ENCODE measurements around the gene MRPL34.

MRPL34 gene

GRCh38 chr19:17311455-17312188, 6.0 kb downstream of the MRPL34 start:
- H3K9ac ChIP-seq (ENCODE audit: low read length) = no peak overlapping the region
- H3K27ac ChIP-seq (ENCODE audit: low read length) = no peak overlapping the region
- H3K4me2 ChIP-seq (ENCODE audit: low read depth, low read length) = no peak overlapping the region

GRCh38 chr19:17312189-17313113, 6.8 kb downstream of the MRPL34 start:
- no peaks in the 10 kb centered on the region for H3K9me3 ChIP-seq (replicated peaks; ENCODE audit: insufficient read depth, low read length)
- H4K20me1 ChIP-seq (ENCODE audit: insufficient read depth, low read length) = no peaks in the 10 kb centered on the region
- no peaks in the 10 kb centered on the region for H3K9me2 ChIP-seq (replicated peaks; ENCODE audit: insufficient read depth, low read length)
- no peak overlapping the region for H3K4me2 ChIP-seq (ENCODE audit: low read depth, low read length)
- no peak for DNase-seq
- 0 out of 2 replicates have a peak, but pooled peaks cover 4% of the 10 kb centered on the region for H3K36me3 ChIP-seq (replicated peaks; ENCODE audit: insufficient read depth, low read length)
- no peak overlapping the region for H3K27ac ChIP-seq (ENCODE audit: low read length)
- no peaks in the 10 kb centered on the region for H3K27me3 ChIP-seq (replicated peaks; ENCODE audit: insufficient read depth, low read length)
- TF ChIP-seq CTCF (IDR thresholded peaks at IDR 0.05; ENCODE audit: low read length) = no peak
- no peak for TF ChIP-seq EZH2phosphoT487 (IDR thresholded peaks at IDR 0.05; ENCODE audit: low read length)
- TF ChIP-seq EZH2 (optimal IDR thresholded peaks at IDR 0.05; ENCODE audit: low read depth, low read length) = no peak
- no peak overlapping the region for H2AFZ ChIP-seq (ENCODE audit: low read length)
- H3K4me1 ChIP-seq (ENCODE audit: low read length) = peaks cover 7% of the 10 kb centered on the region; the same call in 1 of the 2 replicates
- H3K4me3 ChIP-seq (ENCODE audit: low read length) = no peak overlapping the region
- peaks cover 56% of the 10 kb centered on the region for H3K79me2 ChIP-seq (ENCODE audit: low read length)
- H3F3A ChIP-seq (ENCODE audit: insufficient read depth, low read length) = peaks cover 5% of the 10 kb centered on the region; the same call in 1 of the 2 replicates
- no peak overlapping the region for H3K9ac ChIP-seq (ENCODE audit: low read length)

More at GRCh38 chr19:17311455-17312188, 6.0 kb downstream of the MRPL34 start:
- no peaks in the 10 kb centered on the region for H3K27me3 ChIP-seq (replicated peaks; ENCODE audit: insufficient read depth, low read length)
- H3K36me3 ChIP-seq (replicated peaks; ENCODE audit: insufficient read depth, low read length) = 0 out of 2 replicates have a peak, but pooled peaks cover 4% of the 10 kb centered on the region
- no peak overlapping the region for H2AFZ ChIP-seq (ENCODE audit: low read length)
- peaks cover 64% of the 10 kb centered on the region for H3K79me2 ChIP-seq (ENCODE audit: low read length)
- H4K20me1 ChIP-seq (ENCODE audit: insufficient read depth, low read length) = no peaks in the 10 kb centered on the region
- no peak overlapping the region for H3K4me3 ChIP-seq (ENCODE audit: low read length)
- peaks cover 7% of the 10 kb centered on the region for H3F3A ChIP-seq (ENCODE audit: insufficient read depth, low read length)
- DNase-seq = no peak
- no peaks in the 10 kb centered on the region for H3K9me2 ChIP-seq (replicated peaks; ENCODE audit: insufficient read depth, low read length)
- peaks cover 7% of the 10 kb centered on the region; the same call in 1 of the 2 replicates for H3K4me1 ChIP-seq (ENCODE audit: low read length)
- no peaks in the 10 kb centered on the region for H3K9me3 ChIP-seq (replicated peaks; ENCODE audit: insufficient read depth, low read length)
- TF ChIP-seq EZH2 (optimal IDR thresholded peaks at IDR 0.05; ENCODE audit: low read depth, low read length) (no peak), EZH2phosphoT487 (IDR thresholded peaks at IDR 0.05; ENCODE audit: low read length) (no peak), CTCF (IDR thresholded peaks at IDR 0.05; ENCODE audit: low read length) (no peak)

GRCh38 chr19:17314007-17314593, 8.4 kb downstream of the MRPL34 start:
- H3K9me2 ChIP-seq (replicated peaks; ENCODE audit: insufficient read depth, low read length) = no peaks in the 10 kb centered on the region
- H3K9me3 ChIP-seq (replicated peaks; ENCODE audit: insufficient read depth, low read length) = no peaks in the 10 kb centered on the region
- H4K20me1 ChIP-seq (ENCODE audit: insufficient read depth, low read length) = no peaks in the 10 kb centered on the region
- H2AFZ ChIP-seq (ENCODE audit: low read length) = no peak overlapping the region
- no peak for TF ChIP-seq EZH2phosphoT487 (IDR thresholded peaks at IDR 0.05; ENCODE audit: low read length)
- no peak for TF ChIP-seq CTCF (IDR thresholded peaks at IDR 0.05; ENCODE audit: low read length)
- TF ChIP-seq EZH2 (optimal IDR thresholded peaks at IDR 0.05; ENCODE audit: low read depth, low read length) = no peak
- no peak for DNase-seq
- no peak overlapping the region for H3K9ac ChIP-seq (ENCODE audit: low read length)
- no peak overlapping the region for H3K27ac ChIP-seq (ENCODE audit: low read length)
- H3K27me3 ChIP-seq (replicated peaks; ENCODE audit: insufficient read depth, low read length) = no peaks in the 10 kb centered on the region
- H3K4me1 ChIP-seq (ENCODE audit: low read length) = peaks cover 7% of the 10 kb centered on the region; the same call in 1 of the 2 replicates
- 0 out of 2 replicates have a peak, but pooled peaks cover 4% of the 10 kb centered on the region for H3K36me3 ChIP-seq (replicated peaks; ENCODE audit: insufficient read depth, low read length)
- H3F3A ChIP-seq (ENCODE audit: insufficient read depth, low read length) = no peaks in the 10 kb centered on the region
- H3K79me2 ChIP-seq (ENCODE audit: low read length) = peaks cover 49% of the 10 kb centered on the region
- no peak overlapping the region for H3K4me2 ChIP-seq (ENCODE audit: low read depth, low read length)
- H3K4me3 ChIP-seq (ENCODE audit: low read length) = no peak overlapping the region

Data from MM.1S (cell line).